MCF 10A (cell line): ENCODE measurements around the gene ZNF91. TPM values are rescaled to one million over a fixed set of nuclear protein-coding genes. Genes with fewer than 3 reads are reported as not detected.

Source experiments
- BruUV-seq: library from RNA; stranded (reverse); fragments of 400-500 nt; replicated peaks from 2 replicates; lab custom pipeline; 2021; lab: Mats Ljungman, UMichigan
- CTCF ChIA-PET: fragments of 300-600 bp; sonication (Branson Sonifier 250); formaldehyde crosslinking; extraction: SDS; loops from one replicate; lab custom pipeline; 2021; ENCODE audit warnings: antibody characterized with exemption, inconsistent platforms; lab: Yijun Ruan, JAX
- POLR2A ChIA-PET: fragments of 300-600, 350-650 bp; sonication (Branson Sonifier 250); formaldehyde crosslinking; extraction: SDS; loops from one replicate; lab custom pipeline; 2020; ENCODE audit warnings: antibody characterized with exemption, inconsistent platforms; lab: Yijun Ruan, JAX
- DNase-seq: peaks from one replicate; pipeline ENCODE4 v3.0.0-alpha.2; 2018; ENCODE audit not compliant: unreplicated experiment
- H3K27ac Mint-ChIP-seq: one replicate; pipeline ENCODE4 v1.8.0; 2022; ENCODE audit warnings: mild to moderate bottlenecking, low read depth, mixed read lengths; ENCODE audit not compliant: unreplicated experiment
- H3K27me3 Mint-ChIP-seq: one replicate; pipeline ENCODE4 v1.8.0; 2022; ENCODE audit warnings: mixed read lengths; ENCODE audit not compliant: insufficient read depth, unreplicated experiment
- H3K36me3 Mint-ChIP-seq: one replicate; pipeline ENCODE4 v1.8.0; 2022; ENCODE audit warnings: mild to moderate bottlenecking, moderate library complexity, mixed read lengths; ENCODE audit not compliant: insufficient read depth, unreplicated experiment
- H3K4me1 Mint-ChIP-seq: one replicate; pipeline ENCODE4 v1.8.0; 2022; ENCODE audit warnings: mixed read lengths; ENCODE audit not compliant: insufficient read depth, unreplicated experiment
- H3K4me3 Mint-ChIP-seq: one replicate; pipeline ENCODE4 v1.8.0; 2022; ENCODE audit warnings: mild to moderate bottlenecking, moderate library complexity, mixed read lengths; ENCODE audit not compliant: unreplicated experiment
- H3K9me3 Mint-ChIP-seq: one replicate; pipeline ENCODE4 v1.8.0; 2022; ENCODE audit warnings: mixed read lengths; ENCODE audit not compliant: unreplicated experiment
- intact Hi-C: fragments of 100-400 bp; cut with micrococcal nuclease; formaldehyde crosslinking; loops from 2 replicates; pipeline ENCODE4 v1.14.1; 2022
- total RNA-seq: library from RNA; stranded (reverse); gene quantifications from 2 replicates; pipeline ENCODE4 v1.2.3, GENCODE V29; 2022
- TF ChIP-seq, protein P1 (sequence below): fragments of 200-600 bp; IDR thresholded peaks from one replicate; pipeline ENCODE4 v1.8.0; 2022; ENCODE audit warnings: antibody characterized with exemption, mild to moderate bottlenecking; ENCODE audit not compliant: unreplicated experiment

ZNF91 gene
- total RNA-seq, 1 experiment from 2014 or later, result 15.8 TPM

- Mint-ChIP-seq H3K4me3 (no peak overlapping the region), H3K36me3 (peaks cover 76% of the 10 kb centered on the region), H3K27me3 (no peaks in the 10 kb centered on the region), H3K9me3 (peaks cover 10% of the 10 kb centered on the region), H3K4me1 (peaks cover 7% of the 10 kb centered on the region), H3K27ac (no peak overlapping the region)
- BruUV-seq, result no TSS peak
- no peak for DNase-seq
- intact Hi-C loops, result loop anchor here (10.0 kb wide), 1 partner anchor 116 kb away; no protein-coding TSS in a partner anchor
- CTCF ChIA-PET, result no interaction called here
- POLR2A ChIA-PET, result interaction anchor here (0.6 to 0.7 kb wide), 2 partner anchors 15 to 172 kb away, joined by 3 read pairs; no protein-coding TSS in a partner anchor
- TF ChIP-seq, protein P1, sequence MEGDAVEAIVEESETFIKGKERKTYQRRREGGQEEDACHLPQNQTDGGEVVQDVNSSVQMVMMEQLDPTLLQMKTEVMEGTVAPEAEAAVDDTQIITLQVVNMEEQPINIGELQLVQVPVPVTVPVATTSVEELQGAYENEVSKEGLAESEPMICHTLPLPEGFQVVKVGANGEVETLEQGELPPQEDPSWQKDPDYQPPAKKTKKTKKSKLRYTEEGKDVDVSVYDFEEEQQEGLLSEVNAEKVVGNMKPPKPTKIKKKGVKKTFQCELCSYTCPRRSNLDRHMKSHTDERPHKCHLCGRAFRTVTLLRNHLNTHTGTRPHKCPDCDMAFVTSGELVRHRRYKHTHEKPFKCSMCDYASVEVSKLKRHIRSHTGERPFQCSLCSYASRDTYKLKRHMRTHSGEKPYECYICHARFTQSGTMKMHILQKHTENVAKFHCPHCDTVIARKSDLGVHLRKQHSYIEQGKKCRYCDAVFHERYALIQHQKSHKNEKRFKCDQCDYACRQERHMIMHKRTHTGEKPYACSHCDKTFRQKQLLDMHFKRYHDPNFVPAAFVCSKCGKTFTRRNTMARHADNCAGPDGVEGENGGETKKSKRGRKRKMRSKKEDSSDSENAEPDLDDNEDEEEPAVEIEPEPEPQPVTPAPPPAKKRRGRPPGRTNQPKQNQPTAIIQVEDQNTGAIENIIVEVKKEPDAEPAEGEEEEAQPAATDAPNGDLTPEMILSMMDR, result no peak
Measured at GRCh38 chr19:23391236-23391635, 4.0 kb downstream of the ZNF91 start.

DNA sequence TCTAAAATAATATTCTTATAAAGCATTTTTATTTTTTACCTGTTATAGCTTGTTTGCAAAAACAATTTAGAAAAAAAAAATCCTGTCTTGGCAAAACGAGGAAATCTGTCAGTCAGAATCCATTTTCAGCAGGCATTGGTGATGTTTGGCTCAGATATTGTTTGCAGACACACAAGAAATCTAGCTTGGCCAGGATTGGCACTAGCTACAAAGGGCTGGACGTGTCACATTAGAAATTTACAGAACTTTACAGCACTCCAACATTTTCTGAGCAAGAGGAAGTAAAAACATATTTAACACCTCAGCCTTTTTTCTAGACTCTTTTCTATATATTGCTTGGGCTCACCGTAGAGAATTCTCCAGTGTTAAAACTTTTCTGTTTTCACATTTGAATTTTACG is 9.9 kb downstream of the ZNF91 start:
- peaks cover 5% of the 10 kb centered on the region for H3K9me3 Mint-ChIP-seq
- no peak overlapping the region for H3K4me3 Mint-ChIP-seq
- peaks cover 90% of the 10 kb centered on the region for H3K36me3 Mint-ChIP-seq
- H3K4me1 Mint-ChIP-seq, result no peaks in the 10 kb centered on the region
- POLR2A ChIA-PET, result interaction anchor here (1.1 to 3.8 kb wide), 2 partner anchors 9 to 22 kb away, joined by 3 to 24 read pairs; partner anchors contain the start of gene ZNF91
- H3K27ac Mint-ChIP-seq, result no peak overlapping the region
- no peak for DNase-seq
- CTCF ChIA-PET, result no interaction called here
- no TSS peak for BruUV-seq
- H3K27me3 Mint-ChIP-seq, result no peaks in the 10 kb centered on the region
- intact Hi-C loops, result no loop called here
- TF ChIP-seq, protein P1, result no peak

- BruUV-seq, result no TSS peak
- Mint-ChIP-seq H3K4me3 (no peak overlapping the region), H3K36me3 (peaks cover 91% of the 10 kb centered on the region), H3K4me1 (no peaks in the 10 kb centered on the region), H3K9me3 (peaks cover 5% of the 10 kb centered on the region), H3K27me3 (no peaks in the 10 kb centered on the region), H3K27ac (no peak overlapping the region)
- TF ChIP-seq, protein P1, result no peak
- POLR2A ChIA-PET, result interaction anchor here (1.1 to 3.8 kb wide), 2 partner anchors 10 to 21 kb away, joined by 3 to 24 read pairs; partner anchors contain the start of gene ZNF91
- CTCF ChIA-PET, result no interaction called here
- no peak for DNase-seq
- intact Hi-C loops, result no loop called here
Measured at GRCh38 chr19:23384858-23385257, 10.4 kb downstream of the ZNF91 start.

DNA sequence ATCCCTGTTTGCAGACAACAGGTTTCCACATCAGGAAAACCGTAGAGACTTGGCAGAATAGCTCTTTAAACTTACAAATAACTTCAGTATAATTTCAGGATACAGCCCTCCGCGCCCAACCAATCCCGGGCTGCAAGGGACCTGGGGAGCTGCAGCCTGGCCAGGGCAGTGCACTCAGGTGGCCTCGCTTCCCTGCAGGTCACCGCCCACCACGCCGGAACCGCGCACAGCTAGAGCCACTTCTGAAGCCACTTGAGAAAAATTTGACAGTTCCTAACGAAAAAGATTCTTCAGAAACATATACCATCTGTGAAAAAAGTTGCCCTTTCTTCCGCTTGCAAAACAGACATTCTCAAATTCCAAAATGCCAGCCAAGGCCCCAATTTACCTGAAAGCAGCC is 11.1 kb downstream of the ZNF91 start:
- Mint-ChIP-seq H3K27ac (no peak overlapping the region), H3K9me3 (peaks cover 5% of the 10 kb centered on the region), H3K27me3 (no peaks in the 10 kb centered on the region), H3K36me3 (peaks cover 91% of the 10 kb centered on the region), H3K4me3 (no peak overlapping the region), H3K4me1 (no peaks in the 10 kb centered on the region)
- no peak for DNase-seq
- POLR2A ChIA-PET, result interaction anchor here (3.8 kb wide), 1 partner anchor 11 kb away, joined by 24 read pairs; the partner anchor contains the start of gene ZNF91
- intact Hi-C loops, result no loop called here
- no TSS peak for BruUV-seq
- CTCF ChIA-PET, result no interaction called here
- TF ChIP-seq, protein P1, result no peak
